Measurements from ENCODE around the gene ASPN. TPM values are rescaled to one million over a fixed set of nuclear protein-coding genes. Genes with fewer than 3 reads are reported as not detected.

The ASPN gene
- polyA plus RNA-seq, 1 donor from 2014 or later = 0.35 TPM

GRCh38 chr9:92525306-92525705 lies 43.0 kb upstream of the ASPN start:
- no peak overlapping the region for H2AFZ ChIP-seq (ENCODE audit: low read depth, low read length)
- no peaks in the 10 kb centered on the region for H3K79me2 ChIP-seq (replicated peaks; ENCODE audit: insufficient read depth, low read length)
- H3K27me3 ChIP-seq (ENCODE audit: insufficient read depth, low read depth, low read length) = no peaks in the 10 kb centered on the region
- TF ChIP-seq RAD21 (conservative IDR thresholded peaks at IDR 0.05) (no peak), TAF1 (IDR thresholded peaks at IDR 0.05; ENCODE audit: low read depth) (no peak)
- H3K9me2 ChIP-seq (ENCODE audit: insufficient read depth, low read length) = no peaks in the 10 kb centered on the region
- H3K4me2 ChIP-seq (ENCODE audit: low read length) = no peak overlapping the region
- no peaks in the 10 kb centered on the region for H4K20me1 ChIP-seq (ENCODE audit: insufficient read depth)
- no peak overlapping the region for H3K4me3 ChIP-seq (ENCODE audit: low read length)
- H3K9ac ChIP-seq (ENCODE audit: low read length) = no peak overlapping the region
- no peaks in the 10 kb centered on the region for H3F3A ChIP-seq (ENCODE audit: insufficient read depth, low read length, poor library complexity, severe bottlenecking)
- no peak overlapping the region for H3K27ac ChIP-seq (ENCODE audit: low read length)
- no peaks in the 10 kb centered on the region for H3K36me3 ChIP-seq (ENCODE audit: insufficient read depth, low read length)
- H3K9me3 ChIP-seq (ENCODE audit: low read length) = no peaks in the 10 kb centered on the region

DNA sequence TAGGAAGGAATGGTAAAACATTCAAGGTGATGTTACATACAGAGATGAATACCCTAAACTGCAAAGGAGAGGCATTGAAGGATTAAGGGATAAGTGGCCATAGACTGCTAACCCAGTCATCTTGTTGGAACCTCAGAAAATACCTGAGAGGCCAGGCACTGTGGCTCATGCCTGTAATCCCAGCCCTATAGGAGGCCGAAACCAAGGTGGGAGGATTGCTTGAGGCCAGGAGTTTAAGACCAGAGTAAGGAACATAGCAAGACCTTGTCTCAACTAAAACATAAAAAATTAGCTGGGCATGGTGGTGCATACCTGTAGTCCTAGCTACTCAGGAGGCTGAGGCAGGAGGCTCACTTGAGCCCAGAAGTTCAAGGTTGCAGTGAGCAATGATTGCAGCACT lies 42.6 kb upstream of the ASPN start:
- no peaks in the 10 kb centered on the region for H3F3A ChIP-seq (ENCODE audit: insufficient read depth, low read length, poor library complexity, severe bottlenecking)
- H3K27ac ChIP-seq (ENCODE audit: low read length) = no peak overlapping the region
- TF ChIP-seq RAD21 (conservative IDR thresholded peaks at IDR 0.05) = no peak
- no peak for TF ChIP-seq SMC3 (conservative IDR thresholded peaks at IDR 0.05; ENCODE audit: poor library complexity)
- TF ChIP-seq TAF1 (IDR thresholded peaks at IDR 0.05; ENCODE audit: low read depth) = no peak
- TF ChIP-seq MXI1 (conservative IDR thresholded peaks at IDR 0.05; ENCODE audit: poor library complexity, severe bottlenecking) = no peak
- TF ChIP-seq, protein P1, sequence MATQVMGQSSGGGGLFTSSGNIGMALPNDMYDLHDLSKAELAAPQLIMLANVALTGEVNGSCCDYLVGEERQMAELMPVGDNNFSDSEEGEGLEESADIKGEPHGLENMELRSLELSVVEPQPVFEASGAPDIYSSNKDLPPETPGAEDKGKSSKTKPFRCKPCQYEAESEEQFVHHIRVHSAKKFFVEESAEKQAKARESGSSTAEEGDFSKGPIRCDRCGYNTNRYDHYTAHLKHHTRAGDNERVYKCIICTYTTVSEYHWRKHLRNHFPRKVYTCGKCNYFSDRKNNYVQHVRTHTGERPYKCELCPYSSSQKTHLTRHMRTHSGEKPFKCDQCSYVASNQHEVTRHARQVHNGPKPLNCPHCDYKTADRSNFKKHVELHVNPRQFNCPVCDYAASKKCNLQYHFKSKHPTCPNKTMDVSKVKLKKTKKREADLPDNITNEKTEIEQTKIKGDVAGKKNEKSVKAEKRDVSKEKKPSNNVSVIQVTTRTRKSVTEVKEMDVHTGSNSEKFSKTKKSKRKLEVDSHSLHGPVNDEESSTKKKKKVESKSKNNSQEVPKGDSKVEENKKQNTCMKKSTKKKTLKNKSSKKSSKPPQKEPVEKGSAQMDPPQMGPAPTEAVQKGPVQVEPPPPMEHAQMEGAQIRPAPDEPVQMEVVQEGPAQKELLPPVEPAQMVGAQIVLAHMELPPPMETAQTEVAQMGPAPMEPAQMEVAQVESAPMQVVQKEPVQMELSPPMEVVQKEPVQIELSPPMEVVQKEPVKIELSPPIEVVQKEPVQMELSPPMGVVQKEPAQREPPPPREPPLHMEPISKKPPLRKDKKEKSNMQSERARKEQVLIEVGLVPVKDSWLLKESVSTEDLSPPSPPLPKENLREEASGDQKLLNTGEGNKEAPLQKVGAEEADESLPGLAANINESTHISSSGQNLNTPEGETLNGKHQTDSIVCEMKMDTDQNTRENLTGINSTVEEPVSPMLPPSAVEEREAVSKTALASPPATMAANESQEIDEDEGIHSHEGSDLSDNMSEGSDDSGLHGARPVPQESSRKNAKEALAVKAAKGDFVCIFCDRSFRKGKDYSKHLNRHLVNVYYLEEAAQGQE (IDR thresholded peaks at IDR 0.05; ENCODE audit: borderline replicate concordance) = no peak
- TF ChIP-seq EZH2 (IDR thresholded peaks at IDR 0.05; ENCODE audit: borderline replicate concordance, insufficient read depth, low read length, poor library complexity, severe bottlenecking) = no peak
- no peak for TF ChIP-seq POLR2AphosphoS5 (IDR thresholded peaks at IDR 0.05)

GRCh38 chr9:92522983-92523970 lies 41.0 kb upstream of the ASPN start:
- TF ChIP-seq, protein P2, sequence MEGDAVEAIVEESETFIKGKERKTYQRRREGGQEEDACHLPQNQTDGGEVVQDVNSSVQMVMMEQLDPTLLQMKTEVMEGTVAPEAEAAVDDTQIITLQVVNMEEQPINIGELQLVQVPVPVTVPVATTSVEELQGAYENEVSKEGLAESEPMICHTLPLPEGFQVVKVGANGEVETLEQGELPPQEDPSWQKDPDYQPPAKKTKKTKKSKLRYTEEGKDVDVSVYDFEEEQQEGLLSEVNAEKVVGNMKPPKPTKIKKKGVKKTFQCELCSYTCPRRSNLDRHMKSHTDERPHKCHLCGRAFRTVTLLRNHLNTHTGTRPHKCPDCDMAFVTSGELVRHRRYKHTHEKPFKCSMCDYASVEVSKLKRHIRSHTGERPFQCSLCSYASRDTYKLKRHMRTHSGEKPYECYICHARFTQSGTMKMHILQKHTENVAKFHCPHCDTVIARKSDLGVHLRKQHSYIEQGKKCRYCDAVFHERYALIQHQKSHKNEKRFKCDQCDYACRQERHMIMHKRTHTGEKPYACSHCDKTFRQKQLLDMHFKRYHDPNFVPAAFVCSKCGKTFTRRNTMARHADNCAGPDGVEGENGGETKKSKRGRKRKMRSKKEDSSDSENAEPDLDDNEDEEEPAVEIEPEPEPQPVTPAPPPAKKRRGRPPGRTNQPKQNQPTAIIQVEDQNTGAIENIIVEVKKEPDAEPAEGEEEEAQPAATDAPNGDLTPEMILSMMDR (IDR thresholded peaks at IDR 0.05; ENCODE audit: poor library complexity, severe bottlenecking) = no peak
- TF ChIP-seq RAD21 (conservative IDR thresholded peaks at IDR 0.05) = no peak
- TF ChIP-seq, protein P1 (IDR thresholded peaks at IDR 0.05; ENCODE audit: borderline replicate concordance) = no peak
- TF ChIP-seq EP300 (conservative IDR thresholded peaks at IDR 0.05; ENCODE audit: poor library complexity, severe bottlenecking) = no peak
- no peak for TF ChIP-seq SMC3 (conservative IDR thresholded peaks at IDR 0.05; ENCODE audit: poor library complexity)
- no peak for TF ChIP-seq TAF1 (IDR thresholded peaks at IDR 0.05; ENCODE audit: low read depth)
- Histone ChIP-seq H3K4me2 (ENCODE audit: low read length) (no peak overlapping the region), H3K9ac (ENCODE audit: low read length) (no peak overlapping the region), H2AFZ (ENCODE audit: low read depth, low read length) (no peak overlapping the region), H3K36me3 (ENCODE audit: insufficient read depth, low read length) (no peaks in the 10 kb centered on the region), H3K79me2 (replicated peaks; ENCODE audit: insufficient read depth, low read length) (no peaks in the 10 kb centered on the region), H3K27ac (ENCODE audit: low read length) (no peak overlapping the region), H4K20me1 (ENCODE audit: insufficient read depth) (no peaks in the 10 kb centered on the region), H3K9me2 (ENCODE audit: insufficient read depth, low read length) (no peaks in the 10 kb centered on the region), H3K9me3 (ENCODE audit: low read length) (no peaks in the 10 kb centered on the region), H3K27me3 (ENCODE audit: insufficient read depth, low read depth, low read length) (no peaks in the 10 kb centered on the region), H3F3A (ENCODE audit: insufficient read depth, low read length, poor library complexity, severe bottlenecking) (no peaks in the 10 kb centered on the region), H3K4me3 (ENCODE audit: low read length) (no peak overlapping the region)

More for the DNA sequence above, 42.6 kb upstream of the ASPN start:
- Histone ChIP-seq H4K20me1 (ENCODE audit: insufficient read depth) (no peaks in the 10 kb centered on the region), H3K9me2 (ENCODE audit: insufficient read depth, low read length) (no peaks in the 10 kb centered on the region), H2AFZ (ENCODE audit: low read depth, low read length) (no peak overlapping the region), H3K4me3 (ENCODE audit: low read length) (no peak overlapping the region), H3K4me2 (ENCODE audit: low read length) (no peak overlapping the region), H3K27me3 (ENCODE audit: insufficient read depth, low read depth, low read length) (no peaks in the 10 kb centered on the region), H3K9me3 (ENCODE audit: low read length) (no peaks in the 10 kb centered on the region), H3K9ac (ENCODE audit: low read length) (no peak overlapping the region), H3K36me3 (ENCODE audit: insufficient read depth, low read length) (no peaks in the 10 kb centered on the region), H3K79me2 (replicated peaks; ENCODE audit: insufficient read depth, low read length) (no peaks in the 10 kb centered on the region)

Data from neural cell (in vitro differentiated cells).